Mesendoderm (in vitro differentiated cells): ENCODE data around the gene UBD.

Experiments
- DNase-seq: peaks from one replicate; pipeline ENCODE4 v3.0.0; 2013
- H2AK5ac ChIP-seq: 2 replicates; pipeline ENCODE4 v1.6.1; 2013; ENCODE audit warnings: low read length, inconsistent platforms
- H2BK120ac ChIP-seq: 2 replicates; pipeline ENCODE4 v1.6.1; 2013; ENCODE audit warnings: low read depth, mild to moderate bottlenecking, low read length, moderate library complexity, mixed read lengths
- H2BK15ac ChIP-seq: replicated peaks from 2 replicates; pipeline ENCODE4 v1.6.1; 2013; ENCODE audit warnings: low read depth, mild to moderate bottlenecking, moderate library complexity
- H2BK5ac ChIP-seq: 2 replicates; pipeline ENCODE4 v1.6.1; 2013; ENCODE audit warnings: low read length, inconsistent platforms
- H3K18ac ChIP-seq: 2 replicates; pipeline ENCODE4 v1.6.1; 2013; ENCODE audit warnings: mild to moderate bottlenecking, low read length, mixed read lengths
- H3K23ac ChIP-seq: one replicate; pipeline ENCODE4 v1.6.1; 2013; ENCODE audit warnings: low read length
- H3K27ac ChIP-seq: 2 replicates; pipeline ENCODE4 v1.5.1; 2013; ENCODE audit warnings: low read depth, mild to moderate bottlenecking, inconsistent platforms, low read length, moderate library complexity
- H3K27me3 ChIP-seq: 2 replicates; pipeline ENCODE4 v1.6.1; 2013; ENCODE audit warnings: low read length, control low read depth, mild to moderate bottlenecking, inconsistent platforms; ENCODE audit not compliant: insufficient read depth, poor library complexity
- H3K36me3 ChIP-seq: 2 replicates; pipeline ENCODE4 v1.6.1; 2013; ENCODE audit warnings: low read length, inconsistent platforms; ENCODE audit not compliant: control insufficient read depth, insufficient read depth
- H3K4ac ChIP-seq: one replicate; pipeline ENCODE4 v1.6.1; 2013; ENCODE audit warnings: low read depth, mild to moderate bottlenecking, low read length, moderate library complexity
- H3K4me1 ChIP-seq: 2 replicates; pipeline ENCODE4 v1.6.1; 2013; ENCODE audit warnings: low read depth, low read length, inconsistent platforms; ENCODE audit not compliant: control insufficient read depth
- H3K4me2 ChIP-seq: 2 replicates; pipeline ENCODE4 v1.6.1; 2013; ENCODE audit warnings: low read length
- H3K4me3 ChIP-seq: 2 replicates; pipeline ENCODE4 v1.5.1; 2013; ENCODE audit warnings: mild to moderate bottlenecking, low read length
- H3K56ac ChIP-seq: one replicate; pipeline ENCODE4 v1.6.1; 2013; ENCODE audit warnings: low read length
- H3K79me1 ChIP-seq: 2 replicates; pipeline ENCODE4 v1.6.1; 2013; ENCODE audit warnings: low read length, inconsistent platforms
- H3K79me2 ChIP-seq: 2 replicates; pipeline ENCODE4 v1.6.1; 2013; ENCODE audit warnings: mild to moderate bottlenecking, low read length; ENCODE audit not compliant: control insufficient read depth, insufficient read depth
- H3K9ac ChIP-seq: 2 replicates; pipeline ENCODE4 v1.6.1; 2013; ENCODE audit warnings: low read length, inconsistent platforms
- H4K5ac ChIP-seq: one replicate; pipeline ENCODE4 v1.6.1; 2013; ENCODE audit warnings: low read length
- H4K8ac ChIP-seq: one replicate; pipeline ENCODE4 v1.6.1; 2013; ENCODE audit warnings: low read depth, mild to moderate bottlenecking, control low read depth, low read length, moderate library complexity
- WGBS: extraction: QIAGEN DNeasy Blood & Tissue Kit; methylation state at CpG from one replicate; pipeline ENCODE4 v1.1.7; 2013; ENCODE audit warnings: low lambda C conversion rate, missing lambda C conversion rate; ENCODE audit not compliant: insufficient coverage; ENCODE audit errors: extremely low coverage; 5-methylcytosine and 5-hydroxymethylcytosine counted together

The UBD gene

DNA sequence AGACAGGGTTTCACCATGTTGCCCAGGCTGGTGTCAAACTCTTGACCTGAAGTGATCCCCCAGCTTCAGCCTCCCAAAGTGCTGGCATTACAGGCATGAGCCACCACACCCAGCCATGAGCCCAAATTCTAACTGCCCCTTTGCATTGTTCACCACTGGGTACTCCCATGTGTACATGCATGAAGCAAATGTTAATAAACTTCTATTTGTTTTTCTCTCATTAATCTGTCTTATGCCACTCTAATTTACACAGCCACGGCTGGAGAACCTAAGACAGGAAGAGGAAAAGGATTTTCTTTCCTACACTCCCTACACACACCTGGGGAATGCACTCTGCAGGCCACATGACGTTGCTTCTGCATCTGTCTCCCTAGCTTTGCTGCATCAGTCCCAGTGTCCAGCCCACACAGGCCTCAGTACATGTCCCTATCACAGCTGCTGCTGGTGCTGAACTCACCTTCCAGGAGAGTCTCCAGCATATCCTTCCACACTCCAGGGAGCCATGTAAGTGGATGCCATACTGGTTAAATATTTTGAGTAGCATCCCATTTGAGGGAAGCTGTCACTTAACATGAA, 38.7 kb upstream of the UBD start:
- no peaks in the 10 kb centered on the region for H3K79me2 ChIP-seq
- no peak overlapping the region for H3K4me2 ChIP-seq
- no CpG with 5 or more reads among the region's 2 CpGs for WGBS

DNA sequence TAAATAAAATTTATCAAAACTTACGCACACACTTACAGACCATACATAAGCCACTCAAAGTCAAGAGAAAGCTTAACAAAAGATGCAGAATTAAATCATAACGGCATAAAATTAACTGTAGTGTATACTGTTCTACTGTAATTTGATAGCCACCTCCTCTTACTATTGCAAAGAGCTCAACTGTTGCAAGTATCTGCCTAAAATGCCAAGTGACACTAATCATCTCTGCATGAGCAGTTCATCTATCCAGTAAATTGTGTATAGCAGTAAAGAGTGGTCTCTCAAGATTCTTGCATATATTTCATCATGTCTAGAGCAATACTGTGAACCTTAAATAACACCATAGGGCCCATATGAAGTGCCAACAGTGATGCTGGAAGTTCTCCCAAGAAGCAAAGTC, 37.7 kb upstream of the UBD start:
- no peak overlapping the region for H3K4me2 ChIP-seq
- no peak overlapping the region for H2BK15ac ChIP-seq
- H2AK5ac ChIP-seq, result no peak overlapping the region
- no peak overlapping the region for H3K4me3 ChIP-seq
- peaks cover 18% of the 10 kb centered on the region for H3K36me3 ChIP-seq
- WGBS, result no CpG with 5 or more reads among the region's 2 CpGs
- H4K5ac ChIP-seq, result no peak overlapping the region
- H3K4me1 ChIP-seq, result no peaks in the 10 kb centered on the region
- no peak overlapping the region for H4K8ac ChIP-seq
- no peak overlapping the region for H2BK5ac ChIP-seq
- no peaks in the 10 kb centered on the region for H3K79me1 ChIP-seq
- DNase-seq, result no peak
- no peak overlapping the region for H3K23ac ChIP-seq
- no peak overlapping the region for H2BK120ac ChIP-seq
- H3K4ac ChIP-seq, result no peak overlapping the region
- H3K18ac ChIP-seq, result no peak overlapping the region
- no peak overlapping the region for H3K9ac ChIP-seq
- no peak overlapping the region for H3K56ac ChIP-seq
- H3K79me2 ChIP-seq, result no peaks in the 10 kb centered on the region
- H3K27me3 ChIP-seq, result no peaks in the 10 kb centered on the region
- no peak overlapping the region for H3K27ac ChIP-seq

More for the DNA sequence above, 38.7 kb upstream of the UBD start:
- no peak for DNase-seq
- Histone ChIP-seq H2BK5ac (no peak overlapping the region), H2AK5ac (no peak overlapping the region), H3K9ac (no peak overlapping the region), H4K8ac (no peak overlapping the region), H4K5ac (no peak overlapping the region), H3K4me3 (no peak overlapping the region), H3K4ac (no peak overlapping the region), H2BK15ac (no peak overlapping the region), H3K56ac (no peak overlapping the region), H3K36me3 (peaks cover 24% of the 10 kb centered on the region), H2BK120ac (no peak overlapping the region), H3K27me3 (no peaks in the 10 kb centered on the region), H3K79me1 (peaks cover 4% of the 10 kb centered on the region), H3K4me1 (no peaks in the 10 kb centered on the region), H3K27ac (no peak overlapping the region), H3K18ac (no peak overlapping the region), H3K23ac (no peak overlapping the region)

DNA sequence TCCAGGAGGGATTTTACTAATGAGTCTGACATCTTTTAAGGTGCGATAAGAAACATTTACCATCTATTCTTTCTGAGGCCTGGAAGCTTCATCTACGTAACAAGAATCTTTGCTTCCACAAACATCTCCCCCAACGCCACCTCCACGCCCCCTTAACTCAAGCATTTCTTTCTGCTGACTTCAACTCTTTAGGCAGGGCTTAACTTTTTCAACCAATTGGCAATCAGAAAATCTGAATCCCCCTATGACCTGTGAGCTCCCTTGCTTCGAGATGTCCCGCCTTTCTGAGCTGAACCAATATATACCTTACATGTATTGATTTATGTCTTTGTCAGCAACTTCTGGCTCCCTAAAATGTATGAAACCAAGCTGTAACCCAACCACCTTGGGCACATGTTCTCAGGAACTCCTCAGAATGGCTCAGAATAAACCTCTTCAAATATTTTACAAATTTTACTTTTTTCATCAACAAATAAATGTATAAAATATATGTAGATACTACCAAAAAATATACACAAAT, 36.9 kb upstream of the UBD start:
- Histone ChIP-seq H4K8ac (no peak overlapping the region), H3K27me3 (no peaks in the 10 kb centered on the region), H2AK5ac (no peak overlapping the region), H3K18ac (no peak overlapping the region), H2BK120ac (no peak overlapping the region), H3K23ac (no peak overlapping the region), H3K27ac (no peak overlapping the region), H3K9ac (no peak overlapping the region), H3K4ac (no peak overlapping the region), H3K4me3 (no peak overlapping the region), H3K4me2 (no peak overlapping the region), H3K4me1 (no peaks in the 10 kb centered on the region), H3K79me1 (no peaks in the 10 kb centered on the region), H3K36me3 (peaks cover 14% of the 10 kb centered on the region), H4K5ac (no peak overlapping the region), H3K79me2 (no peaks in the 10 kb centered on the region), H3K56ac (no peak overlapping the region), H2BK15ac (no peak overlapping the region), H2BK5ac (no peak overlapping the region)
- WGBS, result no CpG with 5 or more reads among the region's 6 CpGs
- DNase-seq, result peak; percentile 71

DNA sequence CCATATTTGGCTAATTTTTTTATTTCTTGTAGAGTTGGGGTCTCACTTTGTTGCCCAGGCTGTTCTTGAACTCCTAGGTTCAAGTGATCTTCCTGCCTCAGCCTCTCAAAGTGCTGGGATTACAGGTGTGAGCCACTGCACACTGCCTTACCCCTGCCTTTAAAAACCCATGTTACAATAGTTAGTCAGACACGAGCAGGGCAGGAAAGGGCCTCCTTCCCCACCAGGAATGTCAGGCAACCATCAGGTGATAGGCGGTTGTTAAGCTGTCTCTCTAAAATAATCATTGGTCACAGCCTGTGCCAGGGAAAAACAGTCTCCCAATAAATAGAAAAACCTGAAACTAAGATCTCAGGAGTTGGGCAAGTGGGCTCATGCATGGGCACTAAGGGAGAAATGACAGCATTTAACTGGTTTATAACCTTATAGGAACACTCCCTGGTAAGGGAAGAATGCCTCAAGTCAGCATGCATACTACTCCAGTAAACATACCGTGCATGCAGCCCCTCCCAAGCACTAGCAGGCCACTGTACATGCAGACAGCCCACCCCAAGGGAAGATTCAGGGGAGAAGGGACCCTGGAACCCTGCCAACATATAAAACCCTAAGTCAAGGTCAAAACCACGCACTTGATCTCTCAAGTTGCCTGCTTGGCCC, 33.8 kb upstream of the UBD start:
- H3K79me2 ChIP-seq, result no peaks in the 10 kb centered on the region
- no peak overlapping the region for H2BK5ac ChIP-seq
- H4K8ac ChIP-seq, result no peak overlapping the region
- no peak overlapping the region for H3K4ac ChIP-seq
- H3K4me3 ChIP-seq, result no peak overlapping the region
- no peak overlapping the region for H2BK120ac ChIP-seq
- H3K27me3 ChIP-seq, result no peaks in the 10 kb centered on the region
- H3K36me3 ChIP-seq, result no peaks in the 10 kb centered on the region
- H3K23ac ChIP-seq, result no peak overlapping the region
- H4K5ac ChIP-seq, result no peak overlapping the region
- WGBS, result no CpG with 5 or more reads among the region's 4 CpGs
- H2AK5ac ChIP-seq, result no peak overlapping the region
- no peak overlapping the region for H3K56ac ChIP-seq
- H3K9ac ChIP-seq, result no peak overlapping the region
- no peak overlapping the region for H3K27ac ChIP-seq
- H3K4me1 ChIP-seq, result no peaks in the 10 kb centered on the region
- H3K4me2 ChIP-seq, result no peak overlapping the region
- no peak overlapping the region for H3K18ac ChIP-seq
- no peak for DNase-seq
- H3K79me1 ChIP-seq, result no peaks in the 10 kb centered on the region
- H2BK15ac ChIP-seq, result no peak overlapping the region

DNA sequence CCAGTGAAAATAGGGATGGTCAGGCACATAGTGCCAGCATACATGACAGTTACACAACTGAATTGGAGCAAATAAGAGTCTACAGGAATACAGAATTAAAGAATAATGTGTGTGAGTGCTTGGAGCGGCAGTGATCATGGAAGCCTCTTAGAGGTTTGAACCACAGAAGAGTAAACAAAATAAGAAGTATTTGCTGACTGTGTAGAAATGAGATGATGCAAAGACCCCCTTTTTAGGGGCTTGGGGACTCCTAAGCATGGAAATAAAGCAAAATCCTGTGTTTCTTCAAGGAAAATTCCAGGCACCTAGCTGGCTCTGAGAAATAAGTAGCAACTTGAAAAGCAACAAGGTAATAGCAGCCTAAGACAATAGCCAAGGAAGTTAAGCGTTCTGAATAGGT, 32.1 kb upstream of the UBD start:
- H3K4me3 ChIP-seq, result no peak overlapping the region
- no peak overlapping the region for H3K18ac ChIP-seq
- H2BK5ac ChIP-seq, result no peak overlapping the region
- H3K4ac ChIP-seq, result no peak overlapping the region
- H3K4me1 ChIP-seq, result no peaks in the 10 kb centered on the region
- H3K9ac ChIP-seq, result no peak overlapping the region
- no peak overlapping the region for H2BK120ac ChIP-seq
- DNase-seq, result no peak
- no peak overlapping the region for H3K23ac ChIP-seq
- H3K36me3 ChIP-seq, result no peaks in the 10 kb centered on the region
- no peak overlapping the region for H3K27ac ChIP-seq
- H3K79me2 ChIP-seq, result no peaks in the 10 kb centered on the region
- H2AK5ac ChIP-seq, result no peak overlapping the region
- H3K4me2 ChIP-seq, result no peak overlapping the region
- no peaks in the 10 kb centered on the region for H3K27me3 ChIP-seq
- no peaks in the 10 kb centered on the region for H3K79me1 ChIP-seq
- WGBS, result no CpG with 5 or more reads among the region's 2 CpGs
- H2BK15ac ChIP-seq, result no peak overlapping the region
- no peak overlapping the region for H4K5ac ChIP-seq
- H3K56ac ChIP-seq, result no peak overlapping the region
- no peak overlapping the region for H4K8ac ChIP-seq
